GM13976 (cell line): ENCODE data around the gene PDE4D.

Source experiments
- DNase-seq: peaks from one replicate; pipeline ENCODE4 v3.0.0; 2012; ENCODE audit warnings: low spot score
- in situ Hi-C: fragments of 300-500 bp; cut with MboI; formaldehyde crosslinking; loops from one replicate; pipeline ENCODE4 v1.12.0; 2022; ENCODE audit warnings: low sequenced_read_pairs, mixed read lengths, inconsistent platforms; ENCODE audit not compliant: unreplicated experiment
- TF ChIP-seq, protein P1 (sequence below): IDR thresholded peaks from 2 replicates; pipeline ENCODE4 v1.5.1; 2012; ENCODE audit warnings: borderline replicate concordance, mild to moderate bottlenecking; ENCODE audit not compliant: insufficient read depth; ENCODE audit errors: extremely low read depth, missing control alignments, control extremely low read depth

PDE4D gene

DNA sequence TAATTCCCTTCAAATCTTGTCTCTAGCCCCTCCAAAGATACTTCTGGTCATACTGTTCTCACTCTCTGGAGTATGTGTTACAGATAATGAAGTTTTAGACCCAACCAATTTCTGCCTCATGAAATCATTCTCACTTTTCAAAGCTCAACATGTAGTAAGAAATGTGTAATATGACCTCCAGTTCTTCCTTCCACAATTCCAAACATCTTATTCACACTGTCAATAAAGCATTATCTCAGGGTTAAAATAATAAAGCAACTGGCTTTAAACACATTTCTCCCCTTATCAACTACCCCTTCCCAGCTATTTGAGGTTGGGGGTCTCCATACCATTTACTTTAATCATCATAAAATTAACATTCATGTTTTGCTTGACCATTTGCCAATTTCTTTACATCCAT lies 656.5 kb downstream of the PDE4D start:
- no peak for DNase-seq
- in situ Hi-C loops, result no loop called here
- TF ChIP-seq, protein P1, sequence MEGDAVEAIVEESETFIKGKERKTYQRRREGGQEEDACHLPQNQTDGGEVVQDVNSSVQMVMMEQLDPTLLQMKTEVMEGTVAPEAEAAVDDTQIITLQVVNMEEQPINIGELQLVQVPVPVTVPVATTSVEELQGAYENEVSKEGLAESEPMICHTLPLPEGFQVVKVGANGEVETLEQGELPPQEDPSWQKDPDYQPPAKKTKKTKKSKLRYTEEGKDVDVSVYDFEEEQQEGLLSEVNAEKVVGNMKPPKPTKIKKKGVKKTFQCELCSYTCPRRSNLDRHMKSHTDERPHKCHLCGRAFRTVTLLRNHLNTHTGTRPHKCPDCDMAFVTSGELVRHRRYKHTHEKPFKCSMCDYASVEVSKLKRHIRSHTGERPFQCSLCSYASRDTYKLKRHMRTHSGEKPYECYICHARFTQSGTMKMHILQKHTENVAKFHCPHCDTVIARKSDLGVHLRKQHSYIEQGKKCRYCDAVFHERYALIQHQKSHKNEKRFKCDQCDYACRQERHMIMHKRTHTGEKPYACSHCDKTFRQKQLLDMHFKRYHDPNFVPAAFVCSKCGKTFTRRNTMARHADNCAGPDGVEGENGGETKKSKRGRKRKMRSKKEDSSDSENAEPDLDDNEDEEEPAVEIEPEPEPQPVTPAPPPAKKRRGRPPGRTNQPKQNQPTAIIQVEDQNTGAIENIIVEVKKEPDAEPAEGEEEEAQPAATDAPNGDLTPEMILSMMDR, result no peak

DNA sequence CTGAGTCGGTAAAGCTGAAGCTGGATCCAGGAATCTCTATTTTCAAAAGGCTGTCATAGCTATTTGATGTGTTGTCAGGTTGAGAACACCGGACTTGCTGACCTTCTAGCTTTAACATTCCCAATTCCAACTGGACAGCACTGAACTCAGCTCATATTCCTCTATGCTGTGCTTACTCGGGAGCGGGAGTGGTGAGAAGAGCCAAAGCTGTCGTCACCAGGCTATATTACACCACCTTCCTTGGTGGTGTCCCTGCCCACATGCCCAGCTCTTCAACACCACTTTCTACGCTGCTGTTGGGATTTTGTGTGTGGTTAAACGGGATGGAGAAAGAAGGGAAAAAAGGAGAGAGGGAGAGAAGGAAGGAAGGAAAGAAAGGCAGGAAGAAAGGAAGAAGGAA lies 657.1 kb downstream of the PDE4D start:
- TF ChIP-seq, protein P1, result no peak
- in situ Hi-C loops, result no loop called here
- no peak for DNase-seq

DNA sequence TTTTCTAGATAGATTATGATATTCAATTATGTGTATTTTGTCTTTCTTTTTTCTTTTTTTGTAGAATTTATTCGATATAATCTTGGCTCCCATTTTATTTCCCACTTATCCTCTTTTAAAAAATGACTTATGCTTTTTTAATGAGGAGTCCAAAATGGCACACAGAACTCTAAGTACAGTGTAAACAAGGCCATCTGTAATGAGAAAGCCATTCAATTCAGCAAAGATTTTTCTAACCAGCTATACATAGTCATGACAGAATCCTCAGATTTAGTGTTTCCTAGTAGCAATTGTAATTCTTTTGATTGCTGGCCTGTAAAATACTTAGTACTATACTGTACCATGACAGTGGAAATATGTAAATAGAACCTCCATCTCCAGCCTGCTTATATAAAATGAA lies 659.3 kb downstream of the PDE4D start:
- in situ Hi-C loops, result no loop called here
- TF ChIP-seq, protein P1, result no peak

DNA sequence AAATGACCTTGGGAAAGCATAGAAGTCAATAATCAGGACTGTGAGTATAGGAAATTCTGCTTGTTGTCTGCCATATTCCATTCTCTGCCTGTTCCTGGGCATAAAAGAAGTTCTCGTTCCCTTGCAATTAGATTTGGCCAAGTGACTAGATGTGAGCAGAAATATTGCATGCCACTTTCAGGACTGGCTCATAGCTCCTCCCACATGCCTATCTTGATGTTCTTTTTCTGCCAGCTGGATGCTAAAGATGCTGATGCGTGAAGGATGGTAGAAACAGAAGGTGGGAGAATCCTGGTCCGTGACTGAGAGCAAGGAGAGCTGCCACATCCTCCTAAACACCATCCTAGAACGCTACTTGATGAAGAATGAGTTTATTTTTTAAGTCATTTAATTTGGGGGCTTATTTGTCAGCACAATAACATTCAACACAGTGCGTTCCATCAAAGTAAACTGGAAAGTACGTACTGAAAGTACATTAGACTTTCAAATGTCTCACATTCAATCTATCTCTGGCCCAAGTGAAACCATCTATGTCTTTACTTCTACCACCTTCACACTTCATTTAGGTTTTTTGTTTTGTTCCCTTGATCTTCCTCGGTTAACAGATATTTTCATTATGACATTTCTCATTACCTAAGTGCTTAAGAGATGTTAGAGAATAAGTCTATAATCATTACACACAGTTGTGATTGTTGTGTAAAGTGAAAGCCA lies 662.1 kb downstream of the PDE4D start:
- DNase-seq, result no peak
- in situ Hi-C loops, result no loop called here
- TF ChIP-seq, protein P1, result no peak

More for the DNA sequence above, 659.3 kb downstream of the PDE4D start:
- DNase-seq, result no peak

DNA sequence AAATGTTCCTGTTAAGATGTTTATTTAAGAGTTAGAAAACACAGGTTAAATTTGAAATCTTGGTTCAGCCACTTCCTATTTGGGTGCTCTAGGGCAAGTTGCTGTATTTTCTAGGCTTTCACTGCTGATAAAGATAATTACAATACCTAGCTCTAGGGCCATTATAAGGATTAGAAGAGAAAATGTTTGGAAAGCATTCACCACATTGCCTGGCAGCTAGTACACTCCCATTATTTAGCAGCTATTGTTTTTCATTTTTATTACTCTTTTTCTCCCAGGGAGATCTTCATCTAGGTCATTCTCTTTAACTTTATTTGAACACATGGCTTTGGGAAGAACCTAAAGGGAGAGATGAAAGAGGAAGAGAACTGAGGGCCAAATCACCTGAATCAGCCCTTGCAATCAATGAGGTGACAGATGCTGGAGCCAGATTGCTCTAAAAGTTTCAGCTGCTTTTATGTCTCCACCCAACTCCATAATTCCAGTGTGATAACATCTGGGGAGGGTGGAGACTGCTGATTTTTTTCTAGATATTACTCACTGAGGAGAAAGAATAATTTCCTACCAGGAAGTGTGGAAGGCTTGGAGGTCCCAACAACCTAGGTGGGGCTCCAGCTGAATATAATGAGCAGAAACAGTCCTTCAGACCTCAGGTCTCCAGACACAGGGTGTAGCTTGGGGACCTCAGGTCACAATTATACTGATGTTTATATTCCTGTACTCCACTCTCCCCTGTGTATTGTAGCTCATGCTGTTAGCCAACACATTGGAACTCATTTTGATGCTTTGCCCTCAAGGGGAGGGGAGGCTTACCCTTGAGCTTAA lies 670.6 kb downstream of the PDE4D start:
- TF ChIP-seq, protein P1, result no peak
- in situ Hi-C loops, result no loop called here
- DNase-seq, result no peak

DNA sequence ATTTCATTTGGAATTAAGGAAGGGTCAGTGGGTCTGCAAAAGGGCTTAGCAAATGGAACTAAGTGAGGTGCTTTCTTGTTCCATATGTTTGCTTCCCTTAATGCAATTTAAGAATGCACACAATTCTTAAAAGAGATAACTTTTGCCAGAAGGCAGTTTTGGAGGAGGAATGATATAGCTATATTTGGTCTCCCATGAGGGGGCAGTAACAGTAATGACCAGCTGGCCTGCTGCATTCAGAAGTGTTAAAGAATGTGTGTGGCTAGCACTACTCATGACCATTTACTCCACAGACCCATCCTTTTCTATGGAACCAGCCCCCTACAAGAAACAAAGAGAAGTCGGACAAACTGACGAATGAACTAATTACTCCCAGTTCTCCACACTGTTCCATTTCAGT lies 671.8 kb downstream of the PDE4D start:
- TF ChIP-seq, protein P1, result no peak
- in situ Hi-C loops, result no loop called here
- no peak for DNase-seq
